NOMO-1 treated with DMSO at 0.1 percent for 48 hours (cell line): ENCODE measurements around the gene ABCC5.

Experiments
- DNase-seq: peaks from one replicate; lab custom pipeline; 2025; ENCODE audit not compliant: unreplicated experiment; lab: John Stamatoyannopoulos, UW

ABCC5 gene

GRCh38 chr3:183981990-183982644 lies 35.6 kb downstream of the ABCC5 start:
- no peak for DNase-seq

GRCh38 chr3:183980403-183980802 lies 37.3 kb downstream of the ABCC5 start:
- DNase-seq = no peak

GRCh38 chr3:183975981-183976662 lies 41.6 kb downstream of the ABCC5 start:
- no peak for DNase-seq

- no peak for DNase-seq
Observed at GRCh38 chr3:183968666-183969245, 48.9 kb downstream of the ABCC5 start.

GRCh38 chr3:183967693-183968092 lies 50.0 kb downstream of the ABCC5 start:
- DNase-seq = no peak

- DNase-seq = no peak
Observed at GRCh38 chr3:183966361-183966791, 51.3 kb downstream of the ABCC5 start.

GRCh38 chr3:183962807-183963206 lies 54.9 kb downstream of the ABCC5 start:
- no peak for DNase-seq

- DNase-seq = no peak
Observed at GRCh38 chr3:183959214-183959613, 58.5 kb downstream of the ABCC5 start.

GRCh38 chr3:183958775-183959174 lies 58.9 kb downstream of the ABCC5 start:
- DNase-seq = no peak

GRCh38 chr3:183958226-183958625 lies 59.5 kb downstream of the ABCC5 start:
- DNase-seq = no peak

GRCh38 chr3:183954875-183955274 lies 62.8 kb downstream of the ABCC5 start:
- DNase-seq = no peak

GRCh38 chr3:183953471-183954070 lies 64.1 kb downstream of the ABCC5 start:
- DNase-seq = no peak

GRCh38 chr3:183951459-183951858 lies 66.2 kb downstream of the ABCC5 start:
- DNase-seq = no peak

- DNase-seq = no peak
Observed at GRCh38 chr3:183949690-183950089, 68.0 kb downstream of the ABCC5 start.

GRCh38 chr3:183946037-183946436 lies 71.6 kb downstream of the ABCC5 start:
- no peak for DNase-seq

GRCh38 chr3:183944775-183945174 lies 72.9 kb downstream of the ABCC5 start:
- no peak for DNase-seq

GRCh38 chr3:183943739-183944138 lies 73.9 kb downstream of the ABCC5 start:
- DNase-seq = no peak

GRCh38 chr3:183941216-183941615 lies 76.5 kb downstream of the ABCC5 start:
- no peak for DNase-seq

- DNase-seq = no peak
Observed at GRCh38 chr3:183937601-183938286, 79.9 kb downstream of the ABCC5 start.

GRCh38 chr3:183933160-183933559 lies 84.5 kb downstream of the ABCC5 start:
- DNase-seq = no peak

- DNase-seq = no peak
Observed at GRCh38 chr3:183931881-183932280, 85.8 kb downstream of the ABCC5 start.
